IPS-18a (cell line): ENCODE data around the gene RAB28.
"Not testable (repeated sequence)": the region's sequence is repeated elsewhere in the genome, so short reads cannot be mapped to it uniquely, and the experiment has no call there.

ENCODE experiments used
- H3K27ac ChIP-seq: one replicate; pipeline ENCODE4 v1.5.1; 2013; ENCODE audit warnings: low read length
- H3K27me3 ChIP-seq: one replicate; pipeline ENCODE4 v1.6.1; 2013; ENCODE audit warnings: mild to moderate bottlenecking, low read length; ENCODE audit not compliant: control insufficient read depth, insufficient read depth
- H3K36me3 ChIP-seq: one replicate; pipeline ENCODE4 v1.6.1; 2013; ENCODE audit warnings: low read depth, low read length; ENCODE audit not compliant: control insufficient read depth
- H3K4me1 ChIP-seq: one replicate; pipeline ENCODE4 v1.6.1; 2013; ENCODE audit warnings: low read depth, low read length; ENCODE audit not compliant: control insufficient read depth
- H3K4me3 ChIP-seq: one replicate; pipeline ENCODE4 v1.5.1; 2013; ENCODE audit warnings: low read length
- H3K9ac ChIP-seq: one replicate; pipeline ENCODE4 v1.6.1; 2013; ENCODE audit warnings: mild to moderate bottlenecking, low read length, moderate library complexity
- H3K9me3 ChIP-seq: one replicate; pipeline ENCODE4 v1.6.1; 2013; ENCODE audit warnings: low read depth, low read length; ENCODE audit not compliant: control insufficient read depth

Gene RAB28

DNA sequence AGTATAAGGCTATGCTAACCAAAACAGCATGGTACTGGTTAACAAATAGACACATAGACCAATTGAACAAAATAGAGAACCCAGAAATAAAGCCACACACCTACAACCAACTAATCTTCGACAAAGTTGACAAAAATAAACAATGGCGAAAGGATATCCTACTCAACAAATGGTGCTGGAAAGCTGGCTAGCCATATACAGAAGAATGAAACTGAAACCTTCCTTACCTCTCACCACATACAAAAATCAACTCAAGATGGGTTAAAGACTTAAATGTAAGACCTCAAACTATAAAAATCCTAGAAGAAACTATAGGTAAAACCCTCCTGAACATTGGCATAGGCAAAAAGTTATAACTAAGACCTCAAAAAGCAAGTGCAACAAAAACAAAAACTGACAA lies 47.2 kb downstream of the RAB28 start:
- no peaks in the 10 kb centered on the region for H3K27me3 ChIP-seq
- H3K9ac ChIP-seq: no peak overlapping the region
- no peak overlapping the region for H3K4me3 ChIP-seq
- no peaks in the 10 kb centered on the region for H3K9me3 ChIP-seq
- H3K4me1 ChIP-seq: peaks cover 14% of the 10 kb centered on the region
- H3K27ac ChIP-seq: no peak overlapping the region
- no peaks in the 10 kb centered on the region for H3K36me3 ChIP-seq

DNA sequence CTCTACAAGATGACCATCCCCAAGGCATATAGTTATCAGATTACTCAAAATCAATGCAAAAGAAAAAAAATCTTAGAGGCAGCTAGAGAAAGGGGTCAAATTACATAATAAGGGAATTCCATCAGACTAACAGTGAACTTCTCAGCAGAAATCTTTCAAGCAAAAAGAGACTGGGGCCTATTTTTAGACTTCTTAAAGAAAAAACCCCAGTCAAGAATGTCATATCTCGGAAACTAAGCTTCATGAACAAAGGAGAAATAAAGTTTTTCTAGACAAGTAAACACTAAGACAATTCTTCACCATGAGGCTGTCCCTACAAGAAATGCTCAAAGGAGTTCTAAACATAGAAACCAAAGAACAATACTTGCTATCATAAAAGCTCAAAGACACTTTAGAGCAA lies 51.7 kb downstream of the RAB28 start:
- Histone ChIP-seq H3K4me3 (no peak overlapping the region), H3K27ac (no peak overlapping the region), H3K9ac (no peak overlapping the region), H3K27me3 (no peaks in the 10 kb centered on the region), H3K36me3 (no peaks in the 10 kb centered on the region), H3K9me3 (no peaks in the 10 kb centered on the region), H3K4me1 (peaks cover 28% of the 10 kb centered on the region)

- H3K9me3 ChIP-seq: no peaks in the 10 kb centered on the region
- no peak overlapping the region for H3K4me3 ChIP-seq
- no peak overlapping the region for H3K9ac ChIP-seq
- no peak overlapping the region for H3K27ac ChIP-seq
- no peaks in the 10 kb centered on the region for H3K36me3 ChIP-seq
- H3K27me3 ChIP-seq: no peaks in the 10 kb centered on the region
- peaks cover 31% of the 10 kb centered on the region for H3K4me1 ChIP-seq
Measured at GRCh38 chr4:13430834-13431568, 53.1 kb downstream of the RAB28 start.

DNA sequence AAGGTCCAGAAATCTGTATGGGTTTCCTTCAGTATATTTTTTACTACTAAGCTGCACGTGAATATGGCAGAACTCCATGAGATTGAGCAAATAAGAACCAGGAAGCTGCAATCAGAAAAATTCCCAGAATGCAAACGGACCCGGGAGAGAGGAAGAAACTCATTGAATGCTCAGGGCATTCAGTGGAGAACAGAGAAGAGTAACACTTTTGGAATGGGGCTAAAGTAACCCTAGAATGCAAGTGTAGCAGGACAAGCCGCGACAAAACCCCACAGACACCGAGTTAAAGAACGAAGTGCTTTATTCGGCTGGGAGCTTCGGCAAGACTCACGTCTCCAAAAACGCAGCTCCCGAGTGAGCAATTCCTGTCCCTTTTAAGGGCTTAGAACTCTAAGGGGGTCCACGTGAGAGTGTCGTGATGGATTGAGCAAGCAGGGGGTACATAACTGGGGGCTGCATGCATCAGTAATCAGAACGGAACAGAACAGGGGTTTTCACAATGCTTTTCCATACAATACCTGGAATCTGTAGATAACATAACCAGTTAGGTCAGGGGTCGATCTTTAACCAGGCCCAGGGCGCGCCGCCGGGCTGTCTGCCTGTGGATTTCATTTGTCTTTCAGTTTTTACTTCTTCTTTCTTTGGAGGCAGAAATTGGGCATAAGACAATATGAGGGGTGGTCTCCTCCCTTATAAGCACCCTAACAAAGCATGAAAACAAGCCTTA lies 56.4 kb downstream of the RAB28 start:
- Histone ChIP-seq H3K9me3 (no peaks in the 10 kb centered on the region), H3K4me3 (no peak overlapping the region), H3K36me3 (no peaks in the 10 kb centered on the region), H3K9ac (no peak overlapping the region), H3K4me1 (peaks cover 25% of the 10 kb centered on the region), H3K27ac (peak overlapping the region; percentile 30), H3K27me3 (no peaks in the 10 kb centered on the region)

- Histone ChIP-seq H3K4me3 (no peak overlapping the region), H3K27ac (no peak overlapping the region)
Measured at GRCh38 chr4:13415068-13415785, 68.9 kb downstream of the RAB28 start.

GRCh38 chr4:13413729-13414437 lies 70.3 kb downstream of the RAB28 start:
- H3K36me3 ChIP-seq: no peaks in the 10 kb centered on the region
- H3K4me3 ChIP-seq: no peak overlapping the region
- no peak overlapping the region for H3K27ac ChIP-seq
- H3K9me3 ChIP-seq: no peaks in the 10 kb centered on the region
- H3K4me1 ChIP-seq: no peaks in the 10 kb centered on the region
- H3K9ac ChIP-seq: no peak overlapping the region
- H3K27me3 ChIP-seq: no peaks in the 10 kb centered on the region

More at GRCh38 chr4:13415068-13415785, 68.9 kb downstream of the RAB28 start:
- H3K9me3 ChIP-seq: no peaks in the 10 kb centered on the region
- no peaks in the 10 kb centered on the region for H3K36me3 ChIP-seq
- no peaks in the 10 kb centered on the region for H3K27me3 ChIP-seq
- no peaks in the 10 kb centered on the region for H3K4me1 ChIP-seq
- H3K9ac ChIP-seq: no peak overlapping the region

GRCh38 chr4:13411942-13412341 lies 72.2 kb downstream of the RAB28 start:
- Histone ChIP-seq H3K9ac (no peak overlapping the region), H3K36me3 (no peaks in the 10 kb centered on the region), H3K4me3 (no peak overlapping the region), H3K9me3 (no peaks in the 10 kb centered on the region), H3K27me3 (no peaks in the 10 kb centered on the region), H3K4me1 (no peaks in the 10 kb centered on the region), H3K27ac (no peak overlapping the region)

GRCh38 chr4:13409324-13409723 lies 74.8 kb downstream of the RAB28 start:
- no peak overlapping the region for H3K27ac ChIP-seq
- H3K36me3 ChIP-seq: no peaks in the 10 kb centered on the region
- no peaks in the 10 kb centered on the region for H3K9me3 ChIP-seq
- H3K4me1 ChIP-seq: no peaks in the 10 kb centered on the region
- H3K4me3 ChIP-seq: no peak overlapping the region
- H3K27me3 ChIP-seq: no peaks in the 10 kb centered on the region
- no peak overlapping the region for H3K9ac ChIP-seq

DNA sequence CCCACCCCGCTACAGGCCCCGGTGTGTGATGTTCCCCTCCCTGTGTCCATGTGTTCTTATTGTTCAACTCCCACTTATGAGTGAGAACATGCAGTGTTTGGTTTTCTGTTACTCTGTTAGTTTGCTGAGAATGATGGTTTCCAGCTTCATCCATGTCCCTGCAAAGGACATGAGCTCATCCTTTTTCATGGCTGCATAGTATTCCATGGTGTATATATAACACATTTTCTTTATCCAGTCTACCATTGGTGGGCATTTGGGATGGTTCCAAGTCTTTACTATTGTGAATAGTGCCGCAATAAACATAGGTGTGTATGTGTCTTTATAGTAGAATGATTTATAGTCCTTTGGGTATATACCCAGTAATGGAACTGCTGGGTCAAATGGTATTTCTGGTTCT lies 78.0 kb downstream of the RAB28 start:
- not testable (repeated sequence) for H3K4me1 ChIP-seq, H3K4me3 ChIP-seq, H3K27me3 ChIP-seq, H3K9ac ChIP-seq, H3K27ac ChIP-seq, H3K9me3 ChIP-seq, H3K36me3 ChIP-seq

- no peak overlapping the region for H3K27ac ChIP-seq
- no peaks in the 10 kb centered on the region for H3K9me3 ChIP-seq
- H3K36me3 ChIP-seq: no peaks in the 10 kb centered on the region
- H3K4me1 ChIP-seq: no peaks in the 10 kb centered on the region
- no peak overlapping the region for H3K4me3 ChIP-seq
- no peaks in the 10 kb centered on the region for H3K27me3 ChIP-seq
- H3K9ac ChIP-seq: no peak overlapping the region
Measured at GRCh38 chr4:13403833-13404232, 80.3 kb downstream of the RAB28 start.

DNA sequence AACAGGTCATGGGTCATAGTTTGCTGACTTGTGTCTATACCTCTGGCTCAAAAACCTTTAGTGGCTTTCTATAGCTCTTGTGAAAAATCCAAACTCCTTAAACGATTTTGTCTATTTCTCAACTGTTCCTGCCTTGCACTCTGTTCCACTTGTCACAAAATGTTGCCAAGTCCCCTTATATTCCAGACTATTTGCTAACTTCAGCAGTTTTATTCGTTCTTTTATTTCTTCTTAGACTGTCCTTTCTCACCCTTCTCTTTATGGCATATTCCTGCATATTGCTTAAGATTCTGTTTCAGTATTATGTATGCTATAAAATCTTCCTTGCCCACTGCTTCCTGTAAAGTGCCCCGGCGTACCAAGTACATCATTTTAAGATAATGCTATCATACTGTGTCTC lies 80.8 kb downstream of the RAB28 start:
- Histone ChIP-seq H3K27me3 (no peaks in the 10 kb centered on the region), H3K36me3 (no peaks in the 10 kb centered on the region), H3K9me3 (no peaks in the 10 kb centered on the region), H3K4me3 (no peak overlapping the region), H3K4me1 (no peaks in the 10 kb centered on the region), H3K9ac (no peak overlapping the region), H3K27ac (no peak overlapping the region)
